A673 (cell line): ENCODE measurements around the gene PDHA1.

Experiments
- EZH2 ChIP-seq: fragments of 200-600 bp; sonication (generic); IDR thresholded peaks from 2 replicates; pipeline ENCODE4 v1.6.1; 2017; ENCODE audit warnings: borderline replicate concordance, low read depth, mild to moderate bottlenecking, mixed read lengths, antibody characterized with exemption, low read length; ENCODE audit not compliant: poor library complexity, severe bottlenecking
- TF ChIP-seq, protein P1 (sequence below): fragments of 300-800, 200-600 bp; sonication (generic); conservative IDR thresholded peaks from 2 replicates; pipeline ENCODE4 v1.5.1; 2017; ENCODE audit warnings: low read depth, mild to moderate bottlenecking, antibody characterized with exemption, low read length, moderate library complexity, mixed read lengths

DNA sequence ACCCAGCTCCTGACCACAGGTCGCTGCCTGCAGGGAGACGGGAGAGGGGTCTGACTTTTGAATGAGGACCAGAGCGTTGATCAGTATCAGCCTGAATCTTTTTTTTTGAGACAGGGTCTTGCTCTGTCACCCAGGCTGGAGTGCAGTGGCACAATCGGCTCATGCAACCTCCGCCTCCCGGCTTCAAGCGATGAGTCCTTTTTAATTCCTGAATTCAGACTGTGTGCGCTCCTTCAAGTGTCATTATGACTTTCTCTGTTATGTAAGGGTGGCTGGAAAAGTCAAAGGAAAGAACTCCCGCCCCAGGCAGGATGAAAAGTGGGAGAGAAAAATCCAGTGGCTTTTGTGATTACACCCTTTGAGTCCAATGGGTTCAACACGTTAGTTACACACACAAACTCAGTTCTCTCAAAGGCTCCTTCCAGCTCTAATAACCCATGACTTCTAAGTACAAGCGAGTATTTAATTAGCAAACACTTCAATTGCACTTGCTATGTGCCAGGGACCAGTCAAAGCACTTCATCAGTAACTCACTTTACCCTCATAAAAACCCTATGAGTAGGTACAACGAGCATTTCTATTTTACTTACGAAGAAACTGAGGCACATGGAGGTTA lies 44.4 kb downstream of the PDHA1 start:
- TF ChIP-seq, protein P1, sequence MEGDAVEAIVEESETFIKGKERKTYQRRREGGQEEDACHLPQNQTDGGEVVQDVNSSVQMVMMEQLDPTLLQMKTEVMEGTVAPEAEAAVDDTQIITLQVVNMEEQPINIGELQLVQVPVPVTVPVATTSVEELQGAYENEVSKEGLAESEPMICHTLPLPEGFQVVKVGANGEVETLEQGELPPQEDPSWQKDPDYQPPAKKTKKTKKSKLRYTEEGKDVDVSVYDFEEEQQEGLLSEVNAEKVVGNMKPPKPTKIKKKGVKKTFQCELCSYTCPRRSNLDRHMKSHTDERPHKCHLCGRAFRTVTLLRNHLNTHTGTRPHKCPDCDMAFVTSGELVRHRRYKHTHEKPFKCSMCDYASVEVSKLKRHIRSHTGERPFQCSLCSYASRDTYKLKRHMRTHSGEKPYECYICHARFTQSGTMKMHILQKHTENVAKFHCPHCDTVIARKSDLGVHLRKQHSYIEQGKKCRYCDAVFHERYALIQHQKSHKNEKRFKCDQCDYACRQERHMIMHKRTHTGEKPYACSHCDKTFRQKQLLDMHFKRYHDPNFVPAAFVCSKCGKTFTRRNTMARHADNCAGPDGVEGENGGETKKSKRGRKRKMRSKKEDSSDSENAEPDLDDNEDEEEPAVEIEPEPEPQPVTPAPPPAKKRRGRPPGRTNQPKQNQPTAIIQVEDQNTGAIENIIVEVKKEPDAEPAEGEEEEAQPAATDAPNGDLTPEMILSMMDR, result no peak
- TF ChIP-seq EZH2, result no peak
